Measurements from ENCODE around the gene HCN4.

HCN4 gene

DNA sequence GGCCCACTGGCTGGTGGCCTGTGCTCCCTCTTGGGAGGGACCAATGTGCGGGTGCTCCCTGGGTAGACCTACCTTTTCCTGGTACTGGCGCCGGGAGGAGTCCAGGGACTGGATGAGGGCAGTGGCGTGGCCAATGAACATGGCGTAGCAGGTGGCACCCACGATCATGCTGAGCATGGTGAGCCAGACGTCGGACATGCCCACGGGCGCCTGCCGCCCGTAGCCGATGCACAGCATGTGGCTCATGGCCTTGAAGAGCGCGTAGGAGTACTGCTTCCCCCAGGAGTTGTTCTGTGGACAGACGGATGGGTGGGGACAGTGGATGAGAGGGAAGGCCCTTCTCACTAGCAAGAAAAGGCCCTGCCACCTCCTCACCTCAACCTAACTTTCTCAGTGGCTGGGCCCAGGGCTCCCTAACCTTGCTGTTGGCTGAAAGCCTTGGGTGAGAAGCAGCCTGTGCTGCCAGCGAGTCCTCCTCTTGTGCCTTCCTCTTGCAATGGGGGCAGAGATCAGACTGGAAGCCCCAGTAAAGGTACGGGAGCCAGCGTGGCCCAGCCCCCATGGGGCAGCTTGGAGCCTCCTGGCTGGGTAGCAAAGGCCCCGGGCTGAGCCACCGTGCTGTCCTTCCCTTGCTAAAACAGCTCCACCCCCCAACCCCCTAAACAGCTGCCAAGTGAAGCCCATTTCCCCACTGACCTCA is 39.1 kb downstream of the HCN4 start:
- Histone ChIP-seq H3K9ac (ENCODE audit: insufficient read length) (no peak overlapping the region), H3K27ac (no peak overlapping the region), H3K4me3 (no peak overlapping the region), H3K36me3 (ENCODE audit: insufficient read depth, low read length) (no peaks in the 10 kb centered on the region), H3K9me3 (ENCODE audit: low read depth, low read length) (no peaks in the 10 kb centered on the region)
- DNase-seq (ENCODE audit: low read depth, low spot score) = no peak
- TF ChIP-seq EZH2 (IDR thresholded peaks at IDR 0.05) (no peak), FOXP2 (optimal IDR thresholded peaks at IDR 0.05; ENCODE audit: control extremely low read depth, extremely low read length, insufficient read depth) (no peak), POLR2AphosphoS5 (IDR thresholded peaks at IDR 0.05; ENCODE audit: borderline replicate concordance, low read depth, low read length) (no peak)

DNA sequence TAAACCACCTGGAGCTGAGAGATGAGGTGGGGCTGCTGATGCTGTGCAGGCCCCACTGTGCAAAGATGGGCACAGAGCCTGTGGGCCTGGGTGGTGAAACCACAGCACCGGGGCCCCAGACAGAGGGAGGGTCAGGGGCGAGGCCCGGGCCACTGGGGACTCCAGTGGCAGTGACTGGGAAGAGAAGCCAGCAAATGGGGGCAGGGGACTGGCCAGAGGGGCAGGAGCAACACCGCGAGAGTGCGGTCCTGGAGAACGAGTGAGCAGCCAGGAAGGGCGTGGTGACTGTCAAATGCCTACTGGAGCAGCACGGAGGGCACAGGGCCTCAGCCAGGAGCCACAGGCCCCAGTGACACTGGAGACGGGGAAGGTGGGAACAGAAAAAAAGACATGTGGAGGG is 39.8 kb downstream of the HCN4 start:
- no peak overlapping the region for H3K9ac ChIP-seq (ENCODE audit: insufficient read length)
- DNase-seq (ENCODE audit: low read depth, low spot score) = no peak
- no peak for TF ChIP-seq POLR2AphosphoS5 (IDR thresholded peaks at IDR 0.05; ENCODE audit: borderline replicate concordance, low read depth, low read length)
- TF ChIP-seq EZH2 (IDR thresholded peaks at IDR 0.05) = no peak
- no peak for TF ChIP-seq FOXP2 (optimal IDR thresholded peaks at IDR 0.05; ENCODE audit: control extremely low read depth, extremely low read length, insufficient read depth)

DNA sequence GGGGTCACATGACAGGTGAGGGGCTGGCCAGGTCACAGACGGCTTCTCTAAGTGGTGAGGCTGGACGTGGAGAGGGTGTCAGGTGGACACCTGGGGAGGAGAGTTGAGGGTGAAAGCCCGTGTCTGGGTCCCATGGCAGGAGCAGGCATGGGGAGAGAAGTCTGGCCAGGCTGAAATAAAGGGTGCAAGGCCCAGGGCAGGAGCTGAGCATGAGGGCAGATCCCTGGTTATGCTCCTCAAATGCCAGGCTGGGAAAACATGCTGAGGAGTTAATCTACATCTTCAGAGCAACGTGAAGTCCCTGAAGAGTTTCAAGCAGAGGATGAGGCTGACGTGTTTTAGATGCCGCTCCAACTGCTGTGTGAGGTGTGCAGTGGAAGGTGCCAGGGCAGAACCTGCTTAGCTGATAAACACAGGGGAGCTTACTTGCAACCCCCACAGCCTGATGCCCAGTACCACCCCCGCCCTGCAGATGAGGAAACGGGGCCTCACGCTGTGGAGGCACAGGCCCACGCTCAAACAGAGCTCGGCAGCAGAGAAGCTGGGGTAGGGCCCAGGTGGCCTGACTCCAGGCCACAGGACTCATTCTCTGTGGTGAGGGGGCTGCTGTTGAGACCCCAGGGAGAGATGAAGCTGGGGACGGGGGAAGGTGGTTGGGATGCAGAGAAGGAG is 40.5 kb downstream of the HCN4 start:
- TF ChIP-seq POLR2AphosphoS5 (IDR thresholded peaks at IDR 0.05; ENCODE audit: borderline replicate concordance, low read depth, low read length) = no peak
- TF ChIP-seq FOXP2 (optimal IDR thresholded peaks at IDR 0.05; ENCODE audit: control extremely low read depth, extremely low read length, insufficient read depth) = no peak
- TF ChIP-seq EZH2 (IDR thresholded peaks at IDR 0.05) = no peak
- H3K36me3 ChIP-seq (ENCODE audit: insufficient read depth, low read length) = no peaks in the 10 kb centered on the region
- H3K9ac ChIP-seq (ENCODE audit: insufficient read length) = no peak overlapping the region
- no peak overlapping the region for H3K4me3 ChIP-seq
- DNase-seq (ENCODE audit: low read depth, low spot score) = no peak
- no peaks in the 10 kb centered on the region for H3K9me3 ChIP-seq (ENCODE audit: low read depth, low read length)
- no peak overlapping the region for H3K27ac ChIP-seq

More for the DNA sequence above, 39.8 kb downstream of the HCN4 start:
- H3K36me3 ChIP-seq (ENCODE audit: insufficient read depth, low read length) = no peaks in the 10 kb centered on the region
- no peaks in the 10 kb centered on the region for H3K9me3 ChIP-seq (ENCODE audit: low read depth, low read length)
- no peak overlapping the region for H3K4me3 ChIP-seq
- no peak overlapping the region for H3K27ac ChIP-seq

DNA sequence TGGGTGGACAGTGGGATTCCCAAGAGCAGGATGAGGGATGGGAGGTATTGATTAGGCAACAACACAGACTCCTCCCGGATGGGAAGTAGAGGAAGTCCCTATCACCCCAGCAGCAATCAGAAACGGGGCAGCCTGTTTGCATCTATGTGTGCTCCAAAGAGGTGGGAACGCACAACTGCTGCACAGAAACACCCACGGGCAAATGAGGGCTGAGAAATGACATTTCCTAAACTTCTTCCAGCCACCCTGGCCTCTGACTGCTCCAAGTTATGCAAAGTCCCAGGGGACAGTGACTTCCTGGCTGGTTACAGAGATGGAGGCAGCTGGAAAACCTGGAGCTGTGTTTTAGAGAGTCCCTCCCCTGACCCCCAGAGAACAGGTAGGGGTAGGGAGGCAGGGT is 42.6 kb downstream of the HCN4 start:
- no peak for DNase-seq (ENCODE audit: low read depth, low spot score)
- H3K36me3 ChIP-seq (ENCODE audit: insufficient read depth, low read length) = no peaks in the 10 kb centered on the region
- H3K27ac ChIP-seq = no peak overlapping the region
- no peak overlapping the region for H3K9ac ChIP-seq (ENCODE audit: insufficient read length)
- H3K9me3 ChIP-seq (ENCODE audit: low read depth, low read length) = no peaks in the 10 kb centered on the region
- TF ChIP-seq FOXP2 (optimal IDR thresholded peaks at IDR 0.05; ENCODE audit: control extremely low read depth, extremely low read length, insufficient read depth) (no peak), POLR2AphosphoS5 (IDR thresholded peaks at IDR 0.05; ENCODE audit: borderline replicate concordance, low read depth, low read length) (no peak), EZH2 (IDR thresholded peaks at IDR 0.05) (no peak)
- no peak overlapping the region for H3K4me3 ChIP-seq

DNA sequence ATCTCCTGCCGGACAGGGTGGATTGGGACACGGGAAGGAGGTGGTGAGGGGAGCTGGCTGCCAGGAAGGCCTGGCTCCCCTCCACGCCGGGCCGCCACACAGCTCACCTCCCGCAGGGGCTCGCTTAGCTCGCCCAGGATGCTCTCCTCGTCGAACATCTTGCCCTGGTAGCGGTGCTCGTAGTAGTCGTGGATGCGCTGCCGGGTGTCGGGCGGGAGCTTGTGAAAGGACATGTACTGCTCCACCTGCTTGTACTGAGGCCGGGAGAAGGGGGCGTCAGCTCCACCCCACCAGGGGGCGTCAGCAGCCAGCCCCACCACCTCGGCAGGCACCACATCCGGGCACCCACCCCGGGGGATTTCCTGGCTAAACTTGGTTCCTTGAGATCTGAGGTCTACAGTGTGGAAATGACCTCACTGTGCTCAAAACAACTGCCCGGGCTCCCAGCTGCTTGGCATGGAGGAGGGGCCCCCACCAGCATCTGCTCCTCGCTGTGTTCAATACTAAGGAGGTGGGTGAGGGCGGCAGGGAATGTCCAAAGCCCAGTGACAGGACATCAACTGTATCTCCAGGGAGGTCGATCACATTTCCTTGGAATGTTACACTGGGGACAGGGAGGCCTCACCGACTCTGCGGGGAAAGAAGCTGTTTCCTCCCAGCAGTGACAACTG is 43.4 kb downstream of the HCN4 start:
- H3K9ac ChIP-seq (ENCODE audit: insufficient read length) = no peak overlapping the region
- DNase-seq (ENCODE audit: low read depth, low spot score) = no peak
- TF ChIP-seq EZH2 (IDR thresholded peaks at IDR 0.05) (no peak), POLR2AphosphoS5 (IDR thresholded peaks at IDR 0.05; ENCODE audit: borderline replicate concordance, low read depth, low read length) (no peak), FOXP2 (optimal IDR thresholded peaks at IDR 0.05; ENCODE audit: control extremely low read depth, extremely low read length, insufficient read depth) (no peak)
- H3K27ac ChIP-seq = no peak overlapping the region
- no peaks in the 10 kb centered on the region for H3K9me3 ChIP-seq (ENCODE audit: low read depth, low read length)
- no peaks in the 10 kb centered on the region for H3K36me3 ChIP-seq (ENCODE audit: insufficient read depth, low read length)
- no peak overlapping the region for H3K4me3 ChIP-seq

DNA sequence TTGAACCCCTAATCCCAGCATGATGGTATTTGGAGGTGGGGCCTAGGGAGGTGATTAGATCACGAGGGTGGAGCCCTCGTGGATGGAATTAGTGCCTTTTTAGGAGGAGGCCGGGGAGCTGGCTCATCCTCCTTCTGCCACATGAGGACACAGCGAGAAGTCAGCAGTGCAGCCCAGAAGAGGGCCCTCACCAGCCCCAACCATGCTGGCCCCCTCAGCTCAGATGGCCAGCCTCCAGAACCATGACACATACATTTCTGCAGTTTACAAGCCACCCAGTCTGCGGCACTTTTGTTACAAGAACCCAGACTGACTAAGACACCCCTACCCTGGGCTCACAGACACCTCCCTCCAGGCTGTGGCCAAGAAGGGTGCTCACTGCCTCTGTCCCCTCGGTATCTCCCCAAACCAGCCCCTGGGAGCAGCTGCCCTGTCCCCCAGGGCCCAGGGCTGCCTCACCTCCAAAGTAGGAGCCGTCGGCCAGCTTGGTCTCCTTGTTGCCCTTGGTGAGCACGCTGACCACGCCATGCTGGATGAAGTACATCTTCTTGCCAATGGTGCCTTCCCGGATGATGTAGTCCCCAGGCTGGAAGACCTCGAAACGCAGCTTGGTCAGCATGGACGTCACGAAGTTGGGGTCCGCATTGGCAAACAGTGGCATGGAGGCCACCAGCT is 44.1 kb downstream of the HCN4 start:
- TF ChIP-seq FOXP2 (optimal IDR thresholded peaks at IDR 0.05; ENCODE audit: control extremely low read depth, extremely low read length, insufficient read depth) = no peak
- TF ChIP-seq POLR2AphosphoS5 (IDR thresholded peaks at IDR 0.05; ENCODE audit: borderline replicate concordance, low read depth, low read length) = no peak
- TF ChIP-seq EZH2 (IDR thresholded peaks at IDR 0.05) = no peak
- DNase-seq (ENCODE audit: low read depth, low spot score) = no peak
- Histone ChIP-seq H3K27ac (no peak overlapping the region), H3K4me3 (no peak overlapping the region), H3K9me3 (ENCODE audit: low read depth, low read length) (no peaks in the 10 kb centered on the region), H3K36me3 (ENCODE audit: insufficient read depth, low read length) (no peaks in the 10 kb centered on the region), H3K9ac (ENCODE audit: insufficient read length) (no peak overlapping the region)

DNA sequence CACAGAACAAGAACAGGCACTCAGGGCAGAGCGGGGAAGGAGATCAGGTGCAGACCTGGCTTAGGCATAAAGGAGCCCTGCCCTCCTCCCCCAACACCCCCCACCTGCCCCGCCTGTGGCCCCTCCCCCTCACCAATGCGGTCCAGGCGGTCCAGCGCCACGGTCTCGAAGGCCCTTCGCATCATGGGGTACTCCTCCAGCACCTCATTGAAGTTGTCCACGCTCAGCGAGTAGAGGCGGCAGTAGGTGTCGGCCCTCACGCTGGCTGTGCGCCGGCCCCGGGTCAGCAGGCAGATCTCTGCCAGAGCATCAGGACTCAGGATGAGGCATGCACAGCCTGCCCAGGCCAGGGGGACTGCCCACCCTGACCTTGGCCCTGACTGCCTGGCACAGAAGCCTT is 44.8 kb downstream of the HCN4 start:
- Histone ChIP-seq H3K27ac (no peak overlapping the region), H3K9me3 (ENCODE audit: low read depth, low read length) (no peaks in the 10 kb centered on the region), H3K4me3 (no peak overlapping the region), H3K9ac (ENCODE audit: insufficient read length) (no peak overlapping the region), H3K36me3 (ENCODE audit: insufficient read depth, low read length) (no peaks in the 10 kb centered on the region)
- no peak for DNase-seq (ENCODE audit: low read depth, low spot score)
- TF ChIP-seq EZH2 (IDR thresholded peaks at IDR 0.05) = no peak
- no peak for TF ChIP-seq POLR2AphosphoS5 (IDR thresholded peaks at IDR 0.05; ENCODE audit: borderline replicate concordance, low read depth, low read length)
- no peak for TF ChIP-seq FOXP2 (optimal IDR thresholded peaks at IDR 0.05; ENCODE audit: control extremely low read depth, extremely low read length, insufficient read depth)

DNA sequence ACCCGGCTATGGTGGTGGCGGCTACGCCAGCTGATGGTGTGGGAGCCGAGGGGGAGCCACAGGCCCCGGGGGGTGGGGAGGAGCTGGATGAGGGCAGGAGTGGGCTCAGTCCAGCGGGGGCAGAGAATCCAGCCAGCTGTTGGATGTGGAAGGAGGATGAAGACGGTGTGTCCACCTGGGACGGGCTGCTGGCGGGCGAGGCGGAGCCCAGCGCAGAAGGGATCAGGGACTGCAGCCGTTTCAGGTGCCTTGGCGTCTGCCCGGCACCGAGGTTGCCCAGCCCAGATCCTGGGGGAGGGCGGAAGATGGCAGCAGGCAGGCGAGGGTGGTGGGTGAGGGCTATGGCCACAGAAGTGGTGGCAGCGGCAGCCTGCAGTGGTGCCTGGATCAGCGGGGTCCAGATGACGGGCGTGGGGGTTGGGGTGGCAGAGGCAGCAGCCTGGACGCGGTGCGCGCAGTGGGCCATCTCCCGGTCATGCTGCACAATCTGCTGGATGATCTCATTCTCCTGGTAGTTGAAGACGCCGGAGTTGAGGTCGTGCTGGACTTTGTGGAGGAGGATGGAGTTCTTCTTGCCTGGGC is 45.3 kb downstream of the HCN4 start:
- TF ChIP-seq EZH2 (IDR thresholded peaks at IDR 0.05) (no peak), POLR2AphosphoS5 (IDR thresholded peaks at IDR 0.05; ENCODE audit: borderline replicate concordance, low read depth, low read length) (no peak), FOXP2 (optimal IDR thresholded peaks at IDR 0.05; ENCODE audit: control extremely low read depth, extremely low read length, insufficient read depth) (no peak)
- H3K27ac ChIP-seq = no peak overlapping the region
- no peaks in the 10 kb centered on the region for H3K9me3 ChIP-seq (ENCODE audit: low read depth, low read length)
- no peak overlapping the region for H3K4me3 ChIP-seq
- no peak for DNase-seq (ENCODE audit: low read depth, low spot score)
- no peaks in the 10 kb centered on the region for H3K36me3 ChIP-seq (ENCODE audit: insufficient read depth, low read length)
- no peak overlapping the region for H3K9ac ChIP-seq (ENCODE audit: insufficient read length)
